Lower leg skin (tissue), 3 donors: ENCODE data around the gene C4B.

Source experiments
- CTCF ChIP-seq, 3 donors: fragments of 450-650 bp; IDR thresholded peaks; one replicate each; pipeline ENCODE4 v1.5.1; 2016; ENCODE audit warnings: antibody characterized with exemption in 3 of 3, mild to moderate bottlenecking in 3 of 3, moderate library complexity in 2 of 3
- POLR2A ChIP-seq, 2 donors: fragments of 450-650 bp; IDR thresholded peaks; one replicate each; pipeline ENCODE4 v1.6.1; 2016 to 2017; ENCODE audit warnings: antibody characterized with exemption in 2 of 2, mild to moderate bottlenecking in 1 of 2, moderate library complexity in 1 of 2

- TF ChIP-seq CTCF (IDR thresholded peaks at IDR 0.05) (no peak), POLR2A (IDR thresholded peaks at IDR 0.05) (no peak)
These were observed 43.4 kb downstream of the C4B start for GRCh38 chr6:32057966-32058365.
